Measurements from ENCODE around the gene CCDC183. TPM values are rescaled to one million over a fixed set of nuclear protein-coding genes. Genes with fewer than 3 reads are reported as not detected.

CCDC183 gene
- polyA plus RNA-seq, 3 donors, result 0.54 to 2.1 TPM; not detected in 1

DNA sequence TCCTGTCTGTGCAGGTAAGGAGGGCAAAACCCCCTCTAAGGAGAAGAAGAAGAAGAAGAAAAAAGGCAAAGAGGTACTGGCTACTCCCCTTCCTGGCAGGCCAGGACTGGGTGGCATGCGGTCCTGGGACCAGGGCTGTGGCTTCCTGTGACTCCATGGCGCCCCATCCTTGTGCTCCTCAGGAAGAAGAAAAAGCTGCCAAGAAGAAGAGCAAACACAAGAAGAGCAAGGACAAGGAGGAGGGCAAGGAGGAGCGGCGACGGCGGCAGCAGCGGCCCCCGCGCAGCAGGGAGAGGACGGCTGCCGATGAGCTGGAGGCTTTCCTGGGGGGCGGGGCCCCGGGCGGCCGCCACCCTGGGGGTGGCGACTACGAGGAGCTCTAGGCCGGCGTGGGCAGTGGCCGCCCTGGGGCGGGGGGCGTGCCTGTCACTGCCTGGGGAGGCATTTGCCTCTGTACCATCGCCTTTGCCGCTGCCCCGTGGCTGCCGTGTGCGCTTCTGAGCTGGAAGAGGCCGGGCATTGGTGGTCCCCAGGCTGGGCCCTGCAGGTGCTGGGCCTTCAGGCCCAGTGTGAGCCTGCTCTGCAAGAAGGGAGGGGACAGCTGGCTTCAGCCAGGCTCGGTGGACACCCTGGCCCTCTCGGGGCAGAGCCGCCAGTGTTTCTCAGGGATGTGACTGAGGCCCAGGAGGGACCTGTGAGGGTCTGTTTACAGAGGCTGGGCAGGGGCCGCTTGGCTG is 44.2 kb downstream of the CCDC183 start:
- Histone ChIP-seq H4K20me1 (ENCODE audit: insufficient read depth, low read length) (no peaks in the 10 kb centered on the region), H3K9ac (ENCODE audit: insufficient read depth, low read length, poor library complexity, severe bottlenecking) (no peak overlapping the region), H3K36me3 (replicated peaks in 1 of 2; ENCODE audit: control insufficient read depth in 1 of 2, insufficient read depth in 2 of 2, low read length in 2 of 2) (peaks cover 30 to 35% of the 10 kb centered on the region in 2 donors), H3K27ac (ENCODE audit: low read depth in 1 of 2, low read length in 2 of 2) (no peak overlapping the region), H3K4me3 (replicated peaks in 1 of 3; ENCODE audit: low read depth in 2 of 3, low read length in 3 of 3) (no peak overlapping the region), H3K4me2 (replicated peaks; ENCODE audit: extremely low read depth, low read length, poor library complexity, severe bottlenecking) (no peak overlapping the region), H3K27me3 (ENCODE audit: control insufficient read depth in 2 of 2, insufficient read depth in 2 of 2, low read length in 2 of 2) (peaks cover 3 to 25% of the 10 kb centered on the region in 2 donors), H3K9me3 (replicated peaks in 1 of 2; ENCODE audit: control insufficient read depth in 1 of 2, insufficient read depth in 1 of 2, low read length in 2 of 2) (no peaks in the 10 kb centered on the region), H2AFZ (ENCODE audit: insufficient read depth, low read depth, low read length, poor library complexity, severe bottlenecking) (no peak overlapping the region), H3K79me2 (ENCODE audit: insufficient read depth, low read length) (no peaks in the 10 kb centered on the region), H3K4me1 (ENCODE audit: control insufficient read depth in 1 of 2, insufficient read depth in 2 of 2, low read length in 2 of 2) (peaks cover 15 to 25% of the 10 kb centered on the region in 2 donors)
- peaks cover 11 to 31% (median 22%) of the 10 kb centered on the region in 3 donors for H3K27me3 Mint-ChIP-seq (ENCODE audit: low read depth in 3 of 3)
- H3K4me3 Mint-ChIP-seq, result no peak overlapping the region
- H3K9me3 Mint-ChIP-seq, result peaks cover 0 to 8% (median 4%) of the 10 kb centered on the region in 7 donors
- 91% methylated on average over 32 of the region's 32 CpGs for whole genome bisulfite sequencing (ENCODE audit: insufficient coverage)
- no peak for TF ChIP-seq CTCF (IDR thresholded peaks at IDR 0.05)
- no peak for DNase-seq
- H3K27ac Mint-ChIP-seq, result peak overlapping the region in 4 of 7 donors; percentile 54 to 85 (median 78)
- intact Hi-C loops (cut with micrococcal nuclease), result loop anchor here (5.0 to 10.0 kb wide), 3 partner anchors 33 to 192 kb away; partner anchors contain the start of genes C8G (in 1 of the 2), FBXW5 (in 1 of the 2), FUT7 (in 1 of the 2) and RABL6 (in 1 of the 2)
- peaks cover 18 to 46% of the 10 kb centered on the region in 2 donors for H3K36me3 Mint-ChIP-seq
- peaks cover 8% of the 10 kb centered on the region for H3K4me1 Mint-ChIP-seq

- Histone ChIP-seq H3K27me3 (ENCODE audit: control insufficient read depth in 2 of 2, insufficient read depth in 2 of 2, low read length in 2 of 2) (peaks cover 8 to 27% of the 10 kb centered on the region in 2 donors), H2AFZ (ENCODE audit: insufficient read depth, low read depth, low read length, poor library complexity, severe bottlenecking) (no peak overlapping the region), H4K20me1 (ENCODE audit: insufficient read depth, low read length) (no peaks in the 10 kb centered on the region), H3K79me2 (ENCODE audit: insufficient read depth, low read length) (no peaks in the 10 kb centered on the region), H3K9ac (ENCODE audit: insufficient read depth, low read length, poor library complexity, severe bottlenecking) (no peak overlapping the region), H3K27ac (ENCODE audit: low read depth in 1 of 2, low read length in 2 of 2) (no peak overlapping the region), H3K4me3 (replicated peaks in 1 of 3; ENCODE audit: low read depth in 2 of 3, low read length in 3 of 3) (no peak overlapping the region), H3K4me2 (replicated peaks; ENCODE audit: extremely low read depth, low read length, poor library complexity, severe bottlenecking) (no peak overlapping the region), H3K4me1 (ENCODE audit: control insufficient read depth in 1 of 2, insufficient read depth in 2 of 2, low read length in 2 of 2) (peaks cover 15 to 25% of the 10 kb centered on the region in 2 donors), H3K36me3 (replicated peaks in 1 of 2; ENCODE audit: control insufficient read depth in 1 of 2, insufficient read depth in 2 of 2, low read length in 2 of 2) (peaks cover 24 to 28% of the 10 kb centered on the region in 2 donors), H3K9me3 (replicated peaks in 1 of 2; ENCODE audit: control insufficient read depth in 1 of 2, insufficient read depth in 1 of 2, low read length in 2 of 2) (no peaks in the 10 kb centered on the region)
- H3K4me1 Mint-ChIP-seq, result peaks cover 8% of the 10 kb centered on the region
- H3K27ac Mint-ChIP-seq, result no peak overlapping the region
- DNase-seq, result no peak
- H3K36me3 Mint-ChIP-seq, result peaks cover 18 to 39% of the 10 kb centered on the region in 2 donors
- H3K9me3 Mint-ChIP-seq, result peaks cover 0 to 12% (median 6%) of the 10 kb centered on the region in 7 donors
- H3K27me3 Mint-ChIP-seq (ENCODE audit: low read depth in 3 of 3), result peaks cover 16 to 39% (median 27%) of the 10 kb centered on the region in 3 donors
- intact Hi-C loops (cut with micrococcal nuclease), result loop anchor here (5.0 to 10.0 kb wide), 3 partner anchors 34 to 191 kb away; partner anchors contain the start of genes C8G (in 1 of the 2), FBXW5 (in 1 of the 2), FUT7 (in 1 of the 2) and RABL6 (in 1 of the 2)
- H3K4me3 Mint-ChIP-seq, result no peak overlapping the region
- TF ChIP-seq CTCF (IDR thresholded peaks at IDR 0.05), result no peak
- WGBS (ENCODE audit: insufficient coverage), result 90% methylated on average over 18 of the region's 28 CpGs
Measured at GRCh38 chr9:136840877-136841645, 44.9 kb downstream of the CCDC183 start.
